Fibroblast of pulmonary artery (primary cell): ENCODE data around the gene LRRK2.

ENCODE experiments used
- DNase-seq: peaks from one replicate; pipeline ENCODE4 v3.0.0-alpha.2; 2010; ENCODE audit warnings: low read depth
- H3K4me3 ChIP-seq: replicated peaks from 2 replicates; pipeline ENCODE4 v1.5.1; 2011; ENCODE audit warnings: low read depth, mild to moderate bottlenecking, control low read depth, low read length, moderate library complexity
- TF ChIP-seq, protein P1 (sequence below): IDR thresholded peaks from 2 replicates; pipeline ENCODE4 v1.5.1; 2011; ENCODE audit warnings: mild to moderate bottlenecking, control low read depth, low read length, inconsistent platforms; ENCODE audit errors: missing control alignments

The LRRK2 gene

DNA sequence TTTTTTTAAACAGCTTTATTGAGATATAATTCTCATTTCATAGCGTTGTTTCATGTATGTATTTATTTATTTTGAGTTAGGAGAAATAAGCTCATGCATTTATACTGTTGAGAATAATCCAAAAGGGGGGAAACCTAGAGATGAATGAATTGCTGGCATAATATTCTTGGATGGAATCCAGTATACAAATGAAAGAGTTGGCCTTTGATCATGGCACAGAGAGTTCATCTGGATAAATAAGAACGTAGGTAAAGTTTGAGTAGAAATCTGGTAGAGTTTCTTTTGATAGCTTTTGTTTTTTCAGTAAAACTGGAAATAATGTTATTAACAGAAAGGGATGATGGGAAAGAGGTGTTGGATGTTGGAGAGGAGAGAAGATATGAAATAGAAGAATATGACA is 166.2 kb downstream of the LRRK2 start:
- TF ChIP-seq, protein P1, sequence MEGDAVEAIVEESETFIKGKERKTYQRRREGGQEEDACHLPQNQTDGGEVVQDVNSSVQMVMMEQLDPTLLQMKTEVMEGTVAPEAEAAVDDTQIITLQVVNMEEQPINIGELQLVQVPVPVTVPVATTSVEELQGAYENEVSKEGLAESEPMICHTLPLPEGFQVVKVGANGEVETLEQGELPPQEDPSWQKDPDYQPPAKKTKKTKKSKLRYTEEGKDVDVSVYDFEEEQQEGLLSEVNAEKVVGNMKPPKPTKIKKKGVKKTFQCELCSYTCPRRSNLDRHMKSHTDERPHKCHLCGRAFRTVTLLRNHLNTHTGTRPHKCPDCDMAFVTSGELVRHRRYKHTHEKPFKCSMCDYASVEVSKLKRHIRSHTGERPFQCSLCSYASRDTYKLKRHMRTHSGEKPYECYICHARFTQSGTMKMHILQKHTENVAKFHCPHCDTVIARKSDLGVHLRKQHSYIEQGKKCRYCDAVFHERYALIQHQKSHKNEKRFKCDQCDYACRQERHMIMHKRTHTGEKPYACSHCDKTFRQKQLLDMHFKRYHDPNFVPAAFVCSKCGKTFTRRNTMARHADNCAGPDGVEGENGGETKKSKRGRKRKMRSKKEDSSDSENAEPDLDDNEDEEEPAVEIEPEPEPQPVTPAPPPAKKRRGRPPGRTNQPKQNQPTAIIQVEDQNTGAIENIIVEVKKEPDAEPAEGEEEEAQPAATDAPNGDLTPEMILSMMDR = no peak
- no peak for DNase-seq
- no peak overlapping the region for H3K4me3 ChIP-seq

DNA sequence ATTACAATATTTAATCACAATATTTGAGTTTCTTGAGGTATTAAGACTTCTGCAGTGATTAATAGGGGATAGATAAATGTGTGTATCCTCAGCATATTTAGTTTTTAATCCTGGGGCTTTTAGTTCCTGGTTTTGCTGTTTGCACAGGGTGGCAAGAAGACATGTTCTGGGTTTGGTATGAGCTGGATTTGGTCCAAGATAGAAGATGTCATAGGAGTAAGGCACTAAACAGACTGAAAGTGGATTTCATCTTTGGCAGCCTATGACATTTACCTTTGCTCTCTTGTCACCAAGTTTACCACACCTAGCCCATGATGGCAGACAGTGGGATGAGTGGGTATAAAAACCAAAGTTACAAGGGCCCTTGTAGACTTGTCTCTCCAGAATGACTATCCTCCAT is 168.2 kb downstream of the LRRK2 start:
- TF ChIP-seq, protein P1 = no peak
- no peak overlapping the region for H3K4me3 ChIP-seq
- DNase-seq = no peak

DNA sequence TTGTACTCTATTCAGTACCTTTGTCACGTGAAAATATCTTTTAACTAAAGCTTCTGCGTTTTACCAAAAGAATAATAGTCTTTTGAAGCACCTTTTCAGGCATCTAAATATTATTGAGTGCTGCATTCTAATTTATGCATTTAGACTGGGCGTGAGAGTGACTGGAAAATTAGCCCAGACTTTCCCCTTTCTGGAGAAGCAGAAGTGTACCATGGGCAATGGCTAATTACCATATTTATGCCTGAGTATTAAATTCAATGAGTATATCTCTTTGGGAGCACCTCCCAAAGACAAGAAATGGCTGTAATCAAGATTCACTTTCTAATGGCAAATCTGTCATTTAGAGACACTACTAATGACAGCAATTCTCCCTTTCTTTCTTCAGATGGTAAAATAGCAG is 174.9 kb downstream of the LRRK2 start:
- DNase-seq = no peak
- TF ChIP-seq, protein P1 = no peak
- H3K4me3 ChIP-seq = no peak overlapping the region

DNA sequence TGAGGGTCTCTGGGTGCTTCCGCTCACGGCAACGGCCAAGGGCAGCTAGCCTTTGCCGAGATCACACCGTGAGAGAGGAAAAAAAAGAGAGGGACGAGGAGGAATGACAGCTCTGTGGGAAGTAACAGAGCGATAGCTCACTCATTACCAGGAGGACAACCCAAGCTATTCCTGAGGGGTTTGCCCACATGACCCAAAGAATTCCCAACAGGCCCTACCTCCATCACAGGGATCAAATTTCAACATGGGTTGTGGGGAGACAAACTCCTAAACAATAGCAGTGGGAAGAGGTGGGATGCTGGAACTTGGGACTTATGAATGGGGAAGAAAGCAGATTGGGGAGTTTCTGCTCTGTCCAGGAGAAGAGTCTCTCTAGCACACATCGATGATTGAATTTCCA is 180.6 kb downstream of the LRRK2 start:
- no peak overlapping the region for H3K4me3 ChIP-seq
- no peak for DNase-seq
- TF ChIP-seq, protein P1 = no peak
